PC-3 (cell line): ENCODE measurements around the gene TEKT5.

Experiments
- CTCF ChIP-seq: fragments of 300-600 bp; sonication (generic); conservative IDR thresholded peaks from 2 replicates; pipeline ENCODE4 v1.5.1; 2017; ENCODE audit warnings: antibody characterized with exemption, low read depth, mild to moderate bottlenecking, low read length
- EZH2phosphoT487 ChIP-seq: fragments of 300-600 bp; sonication (generic); IDR thresholded peaks from 2 replicates; pipeline ENCODE4 v1.6.1; 2018; ENCODE audit warnings: mild to moderate bottlenecking, antibody characterized with exemption, low read length, borderline replicate concordance

GRCh38 chr16:10642964-10643363 is 51.8 kb downstream of the TEKT5 start:
- no peak for TF ChIP-seq CTCF
- TF ChIP-seq EZH2phosphoT487: no peak
